ENCODE measurements around the gene ZNF343. TPM values are rescaled to one million over a fixed set of nuclear protein-coding genes. Genes with fewer than 3 reads are reported as not detected.

The ZNF343 gene
- total RNA-seq, 1 experiment from 2014 or later = 13.5 TPM

GRCh38 chr20:2473516-2473915 is 35.2 kb downstream of the ZNF343 start:
- peak overlapping the region; percentile 96 for H3K27ac ChIP-seq (ENCODE audit: low read length)
- H3K4me3 ChIP-seq (ENCODE audit: low read length) = peak overlapping the region; percentile 35; the same call in 1 of the 2 replicates
- H3K36me3 ChIP-seq (ENCODE audit: insufficient read depth, low read length) = peaks cover 18% of the 10 kb centered on the region
- peaks cover 47% of the 10 kb centered on the region for H3K4me1 ChIP-seq (ENCODE audit: low read length)
- H3K27me3 ChIP-seq (ENCODE audit: low read length) = no peaks in the 10 kb centered on the region
- H3K4me2 ChIP-seq (ENCODE audit: low read depth, low read length, poor library complexity, severe bottlenecking) = peak overlapping the region; percentile 75
- peaks cover 15% of the 10 kb centered on the region for H4K20me1 ChIP-seq (ENCODE audit: insufficient read depth, low read depth, low read length)
- peak overlapping the region; percentile 44; the same call in 1 of the 2 replicates for H3K9ac ChIP-seq (ENCODE audit: low read length)
- H3K79me2 ChIP-seq (ENCODE audit: low read length) = peaks cover 25% of the 10 kb centered on the region
- H3K9me3 ChIP-seq (ENCODE audit: low read length) = no peaks in the 10 kb centered on the region
- peak; percentile 80 for DNase-seq
- 0 out of 2 replicates have a peak overlapping the region, but pooled peaks have one; percentile 75 for H2AFZ ChIP-seq (ENCODE audit: low read length)
- H3K9me2 ChIP-seq (replicated peaks; ENCODE audit: insufficient read depth, low read length) = no peaks in the 10 kb centered on the region

- H3K27ac ChIP-seq (ENCODE audit: low read length) = peak within 1 kb of the TSS; percentile 96
- H3K9ac ChIP-seq (ENCODE audit: low read length) = peak within 1 kb of the TSS; percentile 81
- peaks cover 52% of the 10 kb centered on the region for H3K4me1 ChIP-seq (ENCODE audit: low read length)
- peak within 1 kb of the TSS; percentile 83 for H3K4me2 ChIP-seq (ENCODE audit: low read depth, low read length, poor library complexity, severe bottlenecking)
- H4K20me1 ChIP-seq (ENCODE audit: insufficient read depth, low read depth, low read length) = peaks cover 45% of the 10 kb centered on the region
- H3K36me3 ChIP-seq (ENCODE audit: insufficient read depth, low read length) = peaks cover 40% of the 10 kb centered on the region
- peaks cover 53% of the 10 kb centered on the region for H3K79me2 ChIP-seq (ENCODE audit: low read length)
- H2AFZ ChIP-seq (ENCODE audit: low read length) = no peak within 1 kb of the TSS
- no peaks in the 10 kb centered on the region for H3K27me3 ChIP-seq (ENCODE audit: low read length)
- H3K4me3 ChIP-seq (ENCODE audit: low read length) = peak within 1 kb of the TSS; percentile 82
- peak; percentile 100 for DNase-seq
- no peaks in the 10 kb centered on the region for H3K9me2 ChIP-seq (replicated peaks; ENCODE audit: insufficient read depth, low read length)
- no peaks in the 10 kb centered on the region for H3K9me3 ChIP-seq (ENCODE audit: low read length)
Measured at GRCh38 chr20:2470423-2471193, 38.1 kb downstream of the ZNF343 start, which contains the start of gene SNRPB. Gene SNRPB (minus strand): TSS chr20:2470789. CDS start chr20:2470690, 99 bp downstream.

DNA sequence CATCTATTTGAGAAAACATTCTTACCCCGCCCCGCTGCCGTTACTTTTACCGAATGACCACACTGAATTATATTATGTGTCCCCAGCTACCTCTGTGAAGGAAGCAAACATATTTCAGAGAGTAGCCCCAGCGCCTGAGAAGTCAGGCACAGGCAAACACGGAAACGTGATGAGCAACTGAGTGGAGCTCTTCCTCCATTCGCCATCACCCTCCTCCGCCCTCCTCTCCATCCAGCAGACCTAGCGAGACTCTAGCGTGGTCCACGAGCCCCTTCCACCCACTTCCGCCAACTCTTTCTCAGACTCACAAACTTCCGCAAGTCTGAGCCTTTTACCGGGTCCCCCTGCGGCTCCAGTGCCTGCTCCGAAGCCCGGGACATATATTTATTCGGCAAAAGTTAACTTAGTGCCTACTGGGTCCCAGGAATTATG is 38.7 kb downstream of the ZNF343 start:
- peak; percentile 85 for DNase-seq
- Histone ChIP-seq H3K4me1 (ENCODE audit: low read length) (peaks cover 46% of the 10 kb centered on the region), H3K27ac (ENCODE audit: low read length) (peak overlapping the region; percentile 86), H3K9me2 (replicated peaks; ENCODE audit: insufficient read depth, low read length) (no peaks in the 10 kb centered on the region), H3K4me3 (ENCODE audit: low read length) (peak overlapping the region; percentile 82), H4K20me1 (ENCODE audit: insufficient read depth, low read depth, low read length) (peaks cover 48% of the 10 kb centered on the region), H3K36me3 (ENCODE audit: insufficient read depth, low read length) (peaks cover 46% of the 10 kb centered on the region), H2AFZ (ENCODE audit: low read length) (no peak overlapping the region), H3K4me2 (ENCODE audit: low read depth, low read length, poor library complexity, severe bottlenecking) (peak overlapping the region; percentile 83), H3K9me3 (ENCODE audit: low read length) (no peaks in the 10 kb centered on the region), H3K9ac (ENCODE audit: low read length) (peak overlapping the region; percentile 81), H3K27me3 (ENCODE audit: low read length) (no peaks in the 10 kb centered on the region), H3K79me2 (ENCODE audit: low read length) (peaks cover 55% of the 10 kb centered on the region)

DNA sequence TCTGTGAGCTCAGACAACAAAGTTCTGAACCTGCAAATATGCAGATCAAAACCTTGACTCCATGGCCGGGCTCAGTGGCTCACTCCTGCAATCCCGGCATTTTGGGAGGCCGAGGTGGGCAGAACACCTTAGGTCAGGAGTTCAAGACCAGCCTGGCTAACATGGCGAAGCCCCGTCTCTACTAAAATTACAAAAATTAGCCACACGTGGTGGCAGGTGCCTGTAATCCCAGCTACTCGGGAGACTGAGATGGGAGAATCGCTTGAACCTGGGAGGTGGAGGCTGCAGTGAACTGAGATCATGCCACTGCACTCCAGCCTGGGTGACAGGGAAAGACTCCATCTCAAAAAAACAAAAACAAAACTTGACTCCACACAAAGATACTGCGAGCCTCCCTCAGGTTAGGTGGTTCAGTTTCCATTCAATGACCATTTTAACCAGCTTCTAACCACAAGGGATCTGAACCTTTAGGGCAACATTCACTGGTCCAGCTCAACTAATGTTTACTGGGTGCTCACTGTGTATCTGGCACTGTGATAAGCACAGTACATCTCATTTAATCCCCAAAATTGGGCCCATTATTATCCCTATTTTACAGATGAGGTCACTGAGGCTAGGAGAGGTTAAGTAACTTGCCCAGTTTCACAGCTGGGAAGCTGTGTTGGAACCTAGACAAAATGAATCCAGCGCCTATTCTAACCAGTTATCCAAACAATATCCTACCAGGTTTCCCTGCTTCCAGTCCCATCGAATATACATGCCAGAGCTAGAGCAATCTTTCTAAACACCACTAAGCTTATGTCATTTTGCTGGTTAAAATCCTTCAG is 39.9 kb downstream of the ZNF343 start:
- Histone ChIP-seq H3K4me3 (ENCODE audit: low read length) (peak overlapping the region; percentile 82), H3K9me3 (ENCODE audit: low read length) (no peaks in the 10 kb centered on the region), H3K9me2 (replicated peaks; ENCODE audit: insufficient read depth, low read length) (no peaks in the 10 kb centered on the region), H3K27me3 (ENCODE audit: low read length) (no peaks in the 10 kb centered on the region), H3K4me1 (ENCODE audit: low read length) (peaks cover 34% of the 10 kb centered on the region), H3K36me3 (ENCODE audit: insufficient read depth, low read length) (peaks cover 58% of the 10 kb centered on the region), H3K4me2 (ENCODE audit: low read depth, low read length, poor library complexity, severe bottlenecking) (peak overlapping the region; percentile 83), H4K20me1 (ENCODE audit: insufficient read depth, low read depth, low read length) (peaks cover 55% of the 10 kb centered on the region), H2AFZ (ENCODE audit: low read length) (no peak overlapping the region), H3K79me2 (ENCODE audit: low read length) (peaks cover 55% of the 10 kb centered on the region), H3K27ac (ENCODE audit: low read length) (peak overlapping the region; percentile 86; the same call in 1 of the 2 replicates), H3K9ac (ENCODE audit: low read length) (peak overlapping the region; percentile 81)
- DNase-seq = no peak

- no peak for DNase-seq
- H3K79me2 ChIP-seq (ENCODE audit: low read length) = peaks cover 54% of the 10 kb centered on the region
- no peak overlapping the region for H3K4me3 ChIP-seq (ENCODE audit: low read length)
- H3K36me3 ChIP-seq (ENCODE audit: insufficient read depth, low read length) = peaks cover 72% of the 10 kb centered on the region
- no peak overlapping the region for H2AFZ ChIP-seq (ENCODE audit: low read length)
- H3K4me1 ChIP-seq (ENCODE audit: low read length) = peaks cover 22% of the 10 kb centered on the region
- H3K27ac ChIP-seq (ENCODE audit: low read length) = no peak overlapping the region
- H3K9ac ChIP-seq (ENCODE audit: low read length) = no peak overlapping the region
- peaks cover 67% of the 10 kb centered on the region for H4K20me1 ChIP-seq (ENCODE audit: insufficient read depth, low read depth, low read length)
- H3K27me3 ChIP-seq (ENCODE audit: low read length) = no peaks in the 10 kb centered on the region
- H3K9me2 ChIP-seq (replicated peaks; ENCODE audit: insufficient read depth, low read length) = no peaks in the 10 kb centered on the region
- no peak overlapping the region for H3K4me2 ChIP-seq (ENCODE audit: low read depth, low read length, poor library complexity, severe bottlenecking)
- H3K9me3 ChIP-seq (ENCODE audit: low read length) = no peaks in the 10 kb centered on the region
Measured at GRCh38 chr20:2467412-2467811, 41.3 kb downstream of the ZNF343 start.

DNA sequence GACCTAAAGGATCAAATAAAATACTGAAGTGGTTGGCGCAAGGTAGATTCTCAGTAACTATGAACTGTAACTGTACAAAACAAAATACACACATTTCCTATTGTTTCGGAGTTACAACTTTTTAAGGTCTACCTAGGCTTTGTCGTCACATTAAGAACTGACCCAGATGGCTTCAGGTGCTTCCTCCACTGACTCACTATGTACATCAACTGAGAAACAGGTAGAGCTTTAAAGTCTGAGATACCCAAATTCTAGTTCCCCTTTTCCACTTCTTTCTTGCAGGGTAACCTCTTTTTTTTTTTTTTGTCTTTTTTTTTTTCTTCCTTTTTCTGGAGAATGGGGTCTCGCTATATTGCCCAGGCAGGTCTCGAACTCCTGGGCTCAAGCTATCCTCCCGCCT is 43.6 kb downstream of the ZNF343 start:
- H4K20me1 ChIP-seq (ENCODE audit: insufficient read depth, low read depth, low read length) = peaks cover 74% of the 10 kb centered on the region
- no peak overlapping the region for H3K4me3 ChIP-seq (ENCODE audit: low read length)
- peaks cover 46% of the 10 kb centered on the region for H3K79me2 ChIP-seq (ENCODE audit: low read length)
- H3K36me3 ChIP-seq (ENCODE audit: insufficient read depth, low read length) = peaks cover 95% of the 10 kb centered on the region
- no peak overlapping the region for H3K27ac ChIP-seq (ENCODE audit: low read length)
- peaks cover 16% of the 10 kb centered on the region for H3K4me1 ChIP-seq (ENCODE audit: low read length)
- H3K9ac ChIP-seq (ENCODE audit: low read length) = no peak overlapping the region
- DNase-seq = no peak
- H3K27me3 ChIP-seq (ENCODE audit: low read length) = no peaks in the 10 kb centered on the region
- no peaks in the 10 kb centered on the region for H3K9me3 ChIP-seq (ENCODE audit: low read length)
- H2AFZ ChIP-seq (ENCODE audit: low read length) = no peak overlapping the region
- H3K4me2 ChIP-seq (ENCODE audit: low read depth, low read length, poor library complexity, severe bottlenecking) = no peak overlapping the region
- no peaks in the 10 kb centered on the region for H3K9me2 ChIP-seq (replicated peaks; ENCODE audit: insufficient read depth, low read length)

- Histone ChIP-seq H3K9me3 (ENCODE audit: low read length) (no peaks in the 10 kb centered on the region), H3K9ac (ENCODE audit: low read length) (no peak overlapping the region), H3K27ac (ENCODE audit: low read length) (no peak overlapping the region), H3K79me2 (ENCODE audit: low read length) (peaks cover 33% of the 10 kb centered on the region), H3K9me2 (replicated peaks; ENCODE audit: insufficient read depth, low read length) (no peaks in the 10 kb centered on the region), H4K20me1 (ENCODE audit: insufficient read depth, low read depth, low read length) (peaks cover 61% of the 10 kb centered on the region), H3K36me3 (ENCODE audit: insufficient read depth, low read length) (peaks cover 92% of the 10 kb centered on the region), H3K4me3 (ENCODE audit: low read length) (no peak overlapping the region), H3K4me2 (ENCODE audit: low read depth, low read length, poor library complexity, severe bottlenecking) (no peak overlapping the region), H3K27me3 (ENCODE audit: low read length) (no peaks in the 10 kb centered on the region), H3K4me1 (ENCODE audit: low read length) (peaks cover 8% of the 10 kb centered on the region), H2AFZ (ENCODE audit: low read length) (no peak overlapping the region)
- no peak for DNase-seq
Measured at GRCh38 chr20:2463616-2464365, 44.9 kb downstream of the ZNF343 start.

Data from Karpas-422 (cell line).